Measurements from ENCODE around the gene RWDD4. TPM values are rescaled to one million over a fixed set of nuclear protein-coding genes. Genes with fewer than 3 reads are reported as not detected.

RWDD4 gene
- polyA plus RNA-seq, 1 donor (not counting 4 experiments of a cell fraction or from before 2014, with no cell fraction given), result 25.5 TPM

DNA sequence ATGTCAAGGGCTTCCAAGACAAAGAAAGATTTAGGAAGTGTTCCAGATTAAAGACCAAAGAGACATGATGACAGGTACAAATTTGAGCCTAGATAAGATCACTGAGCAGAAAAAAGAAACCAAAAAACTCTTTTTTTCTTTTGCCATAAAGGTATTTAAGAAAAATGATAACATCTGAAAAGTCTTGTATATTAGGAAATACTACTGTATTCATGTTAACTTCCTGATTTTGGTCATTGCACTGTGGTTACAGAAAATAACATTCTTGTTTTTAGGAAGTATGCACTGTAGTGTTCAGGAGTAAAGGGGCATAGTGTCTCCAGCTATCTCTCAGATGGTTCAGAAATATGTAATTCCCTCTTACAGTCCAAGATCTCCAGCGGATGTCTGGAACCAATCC lies 37.1 kb downstream of the RWDD4 start:
- Histone ChIP-seq H3K4me1 (ENCODE audit: control insufficient read depth, extremely low read depth, insufficient read depth, low read length) (peaks cover 8% of the 10 kb centered on the region), H3K9me1 (ENCODE audit: control insufficient read depth, extremely low read depth, insufficient read depth, low read length) (no peaks in the 10 kb centered on the region), H3K36me3 (ENCODE audit: control insufficient read depth in 2 of 2, extremely low read depth in 1 of 2, insufficient read depth in 2 of 2, low read length in 2 of 2) (no peaks in the 10 kb centered on the region), H3K79me2 (ENCODE audit: control insufficient read depth, insufficient read depth, low read length) (no peaks in the 10 kb centered on the region), H3K9me3 (ENCODE audit: control insufficient read depth, low read depth, low read length) (no peaks in the 10 kb centered on the region), H2AFZ (ENCODE audit: control insufficient read depth, low read length) (no peak overlapping the region), H3K27ac (ENCODE audit: control insufficient read depth, insufficient read depth, low read length) (no peak overlapping the region), H3K4me2 (ENCODE audit: control insufficient read depth, extremely low read depth, insufficient read depth, low read depth, low read length) (no peak overlapping the region), H3K4me3 (ENCODE audit: control insufficient read depth in 2 of 3, extremely low read depth in 1 of 3, insufficient read depth in 2 of 3, low read depth in 1 of 3, low read length in 3 of 3) (no peak overlapping the region), H3K27me3 (ENCODE audit: control insufficient read depth, extremely low read depth, insufficient read depth, low read length) (no peaks in the 10 kb centered on the region), H4K20me1 (ENCODE audit: control insufficient read depth, extremely low read depth, insufficient read depth, low read length) (no peaks in the 10 kb centered on the region), H3K9ac (ENCODE audit: control insufficient read depth, extremely low read depth, insufficient read depth, low read length) (no peak overlapping the region)
- DNase-seq (ENCODE audit: low read depth, low spot score), result no peak
- no peak for TF ChIP-seq EZH2 (IDR thresholded peaks at IDR 0.05; ENCODE audit: low read length)
- TF ChIP-seq, protein P1, sequence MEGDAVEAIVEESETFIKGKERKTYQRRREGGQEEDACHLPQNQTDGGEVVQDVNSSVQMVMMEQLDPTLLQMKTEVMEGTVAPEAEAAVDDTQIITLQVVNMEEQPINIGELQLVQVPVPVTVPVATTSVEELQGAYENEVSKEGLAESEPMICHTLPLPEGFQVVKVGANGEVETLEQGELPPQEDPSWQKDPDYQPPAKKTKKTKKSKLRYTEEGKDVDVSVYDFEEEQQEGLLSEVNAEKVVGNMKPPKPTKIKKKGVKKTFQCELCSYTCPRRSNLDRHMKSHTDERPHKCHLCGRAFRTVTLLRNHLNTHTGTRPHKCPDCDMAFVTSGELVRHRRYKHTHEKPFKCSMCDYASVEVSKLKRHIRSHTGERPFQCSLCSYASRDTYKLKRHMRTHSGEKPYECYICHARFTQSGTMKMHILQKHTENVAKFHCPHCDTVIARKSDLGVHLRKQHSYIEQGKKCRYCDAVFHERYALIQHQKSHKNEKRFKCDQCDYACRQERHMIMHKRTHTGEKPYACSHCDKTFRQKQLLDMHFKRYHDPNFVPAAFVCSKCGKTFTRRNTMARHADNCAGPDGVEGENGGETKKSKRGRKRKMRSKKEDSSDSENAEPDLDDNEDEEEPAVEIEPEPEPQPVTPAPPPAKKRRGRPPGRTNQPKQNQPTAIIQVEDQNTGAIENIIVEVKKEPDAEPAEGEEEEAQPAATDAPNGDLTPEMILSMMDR (optimal IDR thresholded peaks at IDR 0.05 in 1 of 3, IDR thresholded peaks at IDR 0.05 in 1 of 3, conservative IDR thresholded peaks at IDR 0.05 in 1 of 3; ENCODE audit: extremely low read depth in 1 of 3, insufficient read depth in 2 of 3, low read length in 3 of 3), result no peak
- dilution Hi-C loops (cut with MboI; ENCODE audit: extremely low pct_ligation_motif_present, low sequenced_read_pairs), result no loop called here
- FAIRE-seq, result no peak

GRCh38 chr4:183620421-183620820 lies 38.6 kb downstream of the RWDD4 start:
- no peak overlapping the region for H3K4me3 ChIP-seq (ENCODE audit: control insufficient read depth in 2 of 3, extremely low read depth in 1 of 3, insufficient read depth in 2 of 3, low read depth in 1 of 3, low read length in 3 of 3)
- no peaks in the 10 kb centered on the region for H3K9me1 ChIP-seq (ENCODE audit: control insufficient read depth, extremely low read depth, insufficient read depth, low read length)
- dilution Hi-C loops (cut with MboI; ENCODE audit: extremely low pct_ligation_motif_present, low sequenced_read_pairs), result no loop called here
- no peak overlapping the region for H3K9ac ChIP-seq (ENCODE audit: control insufficient read depth, extremely low read depth, insufficient read depth, low read length)
- no peak overlapping the region for H3K27ac ChIP-seq (ENCODE audit: control insufficient read depth, insufficient read depth, low read length)
- no peaks in the 10 kb centered on the region for H3K36me3 ChIP-seq (ENCODE audit: control insufficient read depth in 2 of 2, extremely low read depth in 1 of 2, insufficient read depth in 2 of 2, low read length in 2 of 2)
- no peaks in the 10 kb centered on the region for H3K79me2 ChIP-seq (ENCODE audit: control insufficient read depth, insufficient read depth, low read length)
- H2AFZ ChIP-seq (ENCODE audit: control insufficient read depth, low read length), result no peak overlapping the region
- no peak for DNase-seq (ENCODE audit: low read depth, low spot score)
- peaks cover 8% of the 10 kb centered on the region for H3K4me1 ChIP-seq (ENCODE audit: control insufficient read depth, extremely low read depth, insufficient read depth, low read length)
- H3K27me3 ChIP-seq (ENCODE audit: control insufficient read depth, extremely low read depth, insufficient read depth, low read length), result no peaks in the 10 kb centered on the region
- H3K9me3 ChIP-seq (ENCODE audit: control insufficient read depth, low read depth, low read length), result no peaks in the 10 kb centered on the region
- H4K20me1 ChIP-seq (ENCODE audit: control insufficient read depth, extremely low read depth, insufficient read depth, low read length), result no peaks in the 10 kb centered on the region
- TF ChIP-seq EZH2 (IDR thresholded peaks at IDR 0.05; ENCODE audit: low read length), result no peak
- TF ChIP-seq, protein P1 (optimal IDR thresholded peaks at IDR 0.05 in 1 of 3, IDR thresholded peaks at IDR 0.05 in 1 of 3, conservative IDR thresholded peaks at IDR 0.05 in 1 of 3; ENCODE audit: extremely low read depth in 1 of 3, insufficient read depth in 2 of 3, low read length in 3 of 3), result no peak
- no peak for FAIRE-seq
- H3K4me2 ChIP-seq (ENCODE audit: control insufficient read depth, extremely low read depth, insufficient read depth, low read depth, low read length), result no peak overlapping the region

Measured in keratinocyte (primary cell).